IMR-90 (cell line): ENCODE data around the gene SRRM2. TPM values are rescaled to one million over a fixed set of nuclear protein-coding genes. Genes with fewer than 3 reads are reported as not detected.

ENCODE experiments used
- ATAC-seq: fragments of 200-7000 bp; cut with Tn5 transposase; 2 replicates; pipeline ENCODE4 v1.9.1; 2020; ENCODE audit warnings: low read depth, mild to moderate bottlenecking, moderate library complexity
- BruUV-seq: library from RNA; stranded (reverse); fragments of 400-500 nt; replicated peaks from 2 replicates; lab custom pipeline; 2021; lab: Mats Ljungman, UMichigan
- CTCF ChIA-PET: fragments of 300-600 bp; formaldehyde crosslinking; extraction: SDS; loops from one replicate; lab custom pipeline; 2021; ENCODE audit warnings: antibody characterized with exemption; lab: Yijun Ruan, JAX
- POLR2A ChIA-PET: fragments of 300-600 bp; sonication (Branson Sonifier 250); formaldehyde crosslinking; loops from one replicate; lab custom pipeline; 2022; ENCODE audit warnings: antibody characterized with exemption; ENCODE audit not compliant: unreplicated experiment; lab: Charles Lee
- DNase-seq: peaks from one replicate; pipeline ENCODE4 v3.0.0; 2013
- H2AFZ ChIP-seq: replicated peaks from 2 replicates; pipeline ENCODE3; 2013; ENCODE audit warnings: low read length, mild to moderate bottlenecking; ENCODE audit not compliant: poor library complexity
- H2AK5ac ChIP-seq: 2 replicates; pipeline ENCODE4 v1.6.1; 2013; ENCODE audit warnings: low read depth, low read length, inconsistent platforms
- H2AK9ac ChIP-seq: replicated peaks from 2 replicates; pipeline ENCODE3; 2013; ENCODE audit warnings: mild to moderate bottlenecking, low read depth, low read length, moderate library complexity; ENCODE audit not compliant: poor library complexity
- H2BK120ac ChIP-seq: 2 replicates; pipeline ENCODE4 v1.6.1; 2013; ENCODE audit warnings: low read depth, low read length, inconsistent platforms
- H2BK15ac ChIP-seq: 3 replicates; pipeline ENCODE4 v1.6.1; 2013; ENCODE audit warnings: low read depth, low read length, inconsistent platforms
- H2BK20ac ChIP-seq: 2 replicates; pipeline ENCODE4 v1.6.1; 2013; ENCODE audit warnings: low read depth, mild to moderate bottlenecking, inconsistent platforms, low read length, moderate library complexity
- H2BK5ac ChIP-seq: 2 replicates; pipeline ENCODE4 v1.6.1; 2013; ENCODE audit warnings: mild to moderate bottlenecking, low read depth, low read length, inconsistent platforms; ENCODE audit not compliant: poor library complexity, severe bottlenecking
- H3K14ac ChIP-seq: replicated peaks from 2 replicates; pipeline ENCODE4 v1.6.1; 2013; ENCODE audit warnings: low read depth, low read length, inconsistent platforms
- H3K18ac ChIP-seq: 2 replicates; pipeline ENCODE4 v1.6.1; 2013; ENCODE audit warnings: low read depth, low read length, control low read depth
- H3K23ac ChIP-seq: 2 replicates; pipeline ENCODE4 v1.6.1; 2013; ENCODE audit warnings: low read depth, low read length, inconsistent platforms
- H3K27ac ChIP-seq: 2 replicates; pipeline ENCODE4 v1.5.1; 2013; ENCODE audit warnings: mild to moderate bottlenecking, control low read depth, low read length; ENCODE audit not compliant: insufficient read depth
- H3K27me3 ChIP-seq: 2 replicates; pipeline ENCODE4 v1.6.1; 2013; ENCODE audit warnings: low read length; ENCODE audit not compliant: control insufficient read depth, insufficient read depth
- H3K36me3 ChIP-seq: 2 replicates; pipeline ENCODE4 v1.6.1; 2013; ENCODE audit warnings: low read length, mixed read lengths; ENCODE audit not compliant: control insufficient read depth, insufficient read depth
- H3K4ac ChIP-seq: 2 replicates; pipeline ENCODE4 v1.6.1; 2013; ENCODE audit warnings: low read depth, low read length, inconsistent platforms
- H3K4me1 ChIP-seq: 2 replicates; pipeline ENCODE4 v1.6.1; 2013; ENCODE audit warnings: low read length, mixed read lengths; ENCODE audit not compliant: control insufficient read depth, insufficient read depth
- H3K4me2 ChIP-seq: 2 replicates; pipeline ENCODE4 v1.6.1; 2013; ENCODE audit warnings: low read depth, mild to moderate bottlenecking, control low read depth, low read length, moderate library complexity
- H3K4me3 ChIP-seq: 2 replicates; pipeline ENCODE4 v1.5.1; 2013; ENCODE audit warnings: low read depth, mild to moderate bottlenecking, control low read depth, low read length, moderate library complexity; ENCODE audit not compliant: insufficient read depth
- H3K56ac ChIP-seq: 2 replicates; pipeline ENCODE4 v1.6.1; 2013; ENCODE audit warnings: low read length, inconsistent platforms; ENCODE audit not compliant: insufficient read depth; ENCODE audit errors: extremely low read depth
- H3K79me1 ChIP-seq, 2 experiments: 2 replicates each; pipeline ENCODE4 v1.6.1; 2013; ENCODE audit warnings: low read length in 2 of 2, inconsistent platforms in 1 of 2, low read depth in 1 of 2
- H3K9ac ChIP-seq: 2 replicates; pipeline ENCODE4 v1.6.1; 2013; ENCODE audit warnings: low read depth, low read length, control low read depth
- H3K9me1 ChIP-seq: 2 replicates; pipeline ENCODE4 v1.6.1; 2013; ENCODE audit warnings: low read length, inconsistent platforms; ENCODE audit not compliant: insufficient read depth
- H3K9me3 ChIP-seq: 2 replicates; pipeline ENCODE4 v1.6.1; 2013; ENCODE audit warnings: low read length; ENCODE audit not compliant: control insufficient read depth, insufficient read depth
- H4K20me1 ChIP-seq: 2 replicates; pipeline ENCODE4 v1.6.1; 2013; ENCODE audit warnings: low read length, inconsistent platforms; ENCODE audit not compliant: insufficient read depth
- H4K5ac ChIP-seq: 2 replicates; pipeline ENCODE4 v1.6.1; 2013; ENCODE audit warnings: mild to moderate bottlenecking, low read depth, low read length, control low read depth
- H4K8ac ChIP-seq, 2 experiments: 2 replicates each; pipeline ENCODE4 v1.6.1; 2013; ENCODE audit warnings: low read depth in 2 of 2, low read length in 2 of 2, control low read depth in 1 of 2, inconsistent platforms in 1 of 2
- H4K91ac ChIP-seq: 2 replicates; pipeline ENCODE4 v1.6.1; 2013; ENCODE audit warnings: low read depth, low read length, inconsistent platforms; ENCODE audit not compliant: insufficient read depth
- MAFK ChIP-seq: IDR thresholded peaks from 2 replicates; pipeline ENCODE4 v1.6.1; 2012; ENCODE audit warnings: low read depth, low read length, improper control_type of control experiment
- MAZ ChIP-seq: IDR thresholded peaks from 2 replicates; pipeline ENCODE4 v1.6.1; 2012; ENCODE audit warnings: low read depth, mild to moderate bottlenecking, low read length, improper control_type of control experiment, moderate library complexity, borderline replicate concordance
- MXI1 ChIP-seq: IDR thresholded peaks from 2 replicates; pipeline ENCODE4 v1.6.1; 2012; ENCODE audit warnings: low read depth, mild to moderate bottlenecking, low read length, moderate library complexity, borderline replicate concordance
- RAD21 ChIP-seq: IDR thresholded peaks from 2 replicates; pipeline ENCODE4 v1.6.1; 2012; ENCODE audit warnings: low read length, improper control_type of control experiment
- RCOR1 ChIP-seq: IDR thresholded peaks from 2 replicates; pipeline ENCODE4 v1.6.1; 2012; ENCODE audit warnings: mild to moderate bottlenecking, low read length, improper control_type of control experiment; ENCODE audit not compliant: insufficient replicate concordance
- RFX5 ChIP-seq: IDR thresholded peaks from 2 replicates; pipeline ENCODE4 v1.8.0; 2012; ENCODE audit warnings: low read depth, mild to moderate bottlenecking, low read length, moderate library complexity
- WGBS, 2 experiments: methylation state at CpG; one replicate each; pipeline versions ENCODE4 v1.1.5 to v1.1.7; 2013; ENCODE audit warnings: missing lambda C conversion rate in 2 of 2; ENCODE audit not compliant: insufficient read length in 1 of 2; ENCODE audit errors: extremely low coverage in 2 of 2; 5-methylcytosine and 5-hydroxymethylcytosine counted together
- dilution Hi-C: fragments of 300-500 bp; cut with HindIII; formaldehyde crosslinking; loops from one replicate; pipeline ENCODE4 v1.14.3; 2018; ENCODE audit warnings: low sequenced_read_pairs; ENCODE audit not compliant: unreplicated experiment
- in situ Hi-C: fragments of 300-500 bp; cut with MboI; formaldehyde crosslinking; loops from 3 replicates; pipeline ENCODE4 v1.14.3; 2019; ENCODE audit warnings: low sequenced_read_pairs, inconsistent platforms, mixed read lengths
- intact Hi-C: fragments of 100-400 bp; cut with micrococcal nuclease; formaldehyde crosslinking; loops from 2 replicates; pipeline ENCODE4 v1.10.0; 2022
- polyA plus RNA-seq, 3 experiments: library from polyadenylated mRNA; depleted of rRNA; stranded (reverse); fragments of >200 nt; gene quantifications; 2 replicates each; pipeline ENCODE4 v1.2.3, GENCODE V29; 2012; ENCODE audit warnings: low replicate concordance in 1 of 3
- total RNA-seq: library from RNA; depleted of rRNA; stranded (reverse); fragments of >200 nt; gene quantifications from 2 replicates; pipeline ENCODE4 v1.2.3, GENCODE V29; 2012
- TF ChIP-seq, protein P1 (sequence below): fragments of 150-350 bp; IDR thresholded peaks from 2 replicates; pipeline ENCODE4 v1.6.1; 2017; ENCODE audit warnings: mild to moderate bottlenecking, antibody characterized with exemption, low read length, low read depth

The SRRM2 gene
- total and polyA plus RNA-seq, 2 of the 4 experiments (the other 2 are of a cell fraction) = 20.3 to 300 TPM

DNA sequence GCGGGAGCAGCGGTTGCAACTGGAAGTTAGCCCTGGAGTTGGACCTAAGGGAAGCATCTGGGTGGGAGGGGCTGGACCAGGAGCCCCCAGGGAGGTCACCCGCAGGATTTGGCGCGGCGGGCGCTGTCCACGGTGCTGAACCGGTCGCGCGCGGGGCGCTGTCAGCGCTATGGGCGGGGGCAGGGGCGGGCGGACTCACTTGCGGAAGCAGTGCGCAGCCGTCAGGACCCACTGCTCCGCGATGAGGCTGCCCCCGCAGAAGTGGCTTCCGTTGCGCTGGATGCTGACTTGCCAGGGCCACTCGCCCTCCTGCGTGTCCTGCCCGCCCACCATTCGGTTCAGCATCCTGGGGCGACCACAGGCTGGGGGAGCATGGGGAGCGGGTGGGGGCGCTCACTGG, 36.9 kb upstream of the SRRM2 start:
- Histone ChIP-seq H4K91ac (no peak overlapping the region), H2BK5ac (no peak overlapping the region), H3K14ac (no peak overlapping the region), H4K8ac (no peak overlapping the region), H3K23ac (no peak overlapping the region), H2AK9ac (no peak overlapping the region), H3K4me2 (peak overlapping the region; percentile 82; the same call in 1 of the 2 replicates), H3K9me1 (no peaks in the 10 kb centered on the region), H3K27me3 (no peaks in the 10 kb centered on the region), H3K27ac (no peak overlapping the region), H4K20me1 (peaks cover 6% of the 10 kb centered on the region), H3K36me3 (no peaks in the 10 kb centered on the region), H2AFZ (peak overlapping the region; percentile 68), H3K79me1 (no peaks in the 10 kb centered on the region; a peak in 1 of 4 replicates), H3K18ac (no peak overlapping the region), H2BK120ac (no peak overlapping the region), H3K56ac (no peak overlapping the region), H3K9me3 (no peaks in the 10 kb centered on the region), H2BK20ac (no peak overlapping the region), H3K4me3 (no peak overlapping the region), H3K4ac (no peak overlapping the region), H2BK15ac (no peak overlapping the region), H2AK5ac (no peak overlapping the region), H4K5ac (no peak overlapping the region), H3K9ac (no peak overlapping the region), H3K4me1 (no peaks in the 10 kb centered on the region)
- dilution Hi-C loops (no loop called here), intact Hi-C loops (no loop called here), in situ Hi-C loops (no loop called here)
- peak; percentile 46 for DNase-seq
- POLR2A ChIA-PET = no interaction called here
- no TSS peak for BruUV-seq
- TF ChIP-seq MAZ = peak; percentile 80; the same call in 1 of the 2 replicates
- TF ChIP-seq MAFK = no peak
- TF ChIP-seq RAD21 = no peak
- peak; percentile 89 for TF ChIP-seq MXI1
- no peak for TF ChIP-seq RFX5
- peak; percentile 26 for TF ChIP-seq RCOR1
- TF ChIP-seq, protein P1, sequence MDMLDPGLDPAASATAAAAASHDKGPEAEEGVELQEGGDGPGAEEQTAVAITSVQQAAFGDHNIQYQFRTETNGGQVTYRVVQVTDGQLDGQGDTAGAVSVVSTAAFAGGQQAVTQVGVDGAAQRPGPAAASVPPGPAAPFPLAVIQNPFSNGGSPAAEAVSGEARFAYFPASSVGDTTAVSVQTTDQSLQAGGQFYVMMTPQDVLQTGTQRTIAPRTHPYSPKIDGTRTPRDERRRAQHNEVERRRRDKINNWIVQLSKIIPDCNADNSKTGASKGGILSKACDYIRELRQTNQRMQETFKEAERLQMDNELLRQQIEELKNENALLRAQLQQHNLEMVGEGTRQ = no peak
- ATAC-seq = peak; percentile 95
- WGBS, 2 experiments = 6% methylated on average over 24 of the region's 33 CpGs; no CpG with 5 or more reads in 1 of the 2 experiments
- CTCF ChIA-PET = no interaction called here
